OCI-M2 (cell line): ENCODE measurements around the gene TTC33.
"Not testable (repeated sequence)": the region's sequence is repeated elsewhere in the genome, so short reads cannot be mapped to it uniquely, and the experiment has no call there.

ENCODE experiments used
- DNase-seq: peaks from one replicate; lab custom pipeline; 2025; ENCODE audit not compliant: unreplicated experiment; lab: John Stamatoyannopoulos, UW

TTC33 gene

GRCh38 chr5:40654377-40654991 is 101.3 kb downstream of the TTC33 start:
- DNase-seq: no peak

GRCh38 chr5:40653221-40654022 is 102.3 kb downstream of the TTC33 start:
- DNase-seq: no peak

- no peak for DNase-seq
Measured at GRCh38 chr5:40652441-40653220, 103.1 kb downstream of the TTC33 start.

DNA sequence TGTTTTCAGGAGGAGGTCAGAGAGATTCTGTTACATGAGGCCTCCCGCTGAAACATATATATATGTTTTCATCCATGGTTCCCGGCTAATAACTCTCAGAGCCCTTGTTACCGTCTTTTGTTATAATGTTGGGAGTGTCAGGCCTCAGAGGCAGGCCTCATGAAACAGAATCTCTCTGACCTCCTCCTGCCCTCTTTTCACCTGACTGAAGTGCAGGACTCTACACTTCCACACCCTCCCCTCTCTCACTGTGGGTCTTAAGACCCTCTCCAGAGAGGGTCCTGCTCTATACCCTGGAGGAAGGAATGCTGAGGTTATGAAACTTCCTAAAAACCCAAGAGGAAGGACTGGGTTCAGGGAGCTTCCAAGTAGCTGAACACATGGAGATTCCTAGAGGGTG is 104.6 kb downstream of the TTC33 start:
- DNase-seq: no peak

DNA sequence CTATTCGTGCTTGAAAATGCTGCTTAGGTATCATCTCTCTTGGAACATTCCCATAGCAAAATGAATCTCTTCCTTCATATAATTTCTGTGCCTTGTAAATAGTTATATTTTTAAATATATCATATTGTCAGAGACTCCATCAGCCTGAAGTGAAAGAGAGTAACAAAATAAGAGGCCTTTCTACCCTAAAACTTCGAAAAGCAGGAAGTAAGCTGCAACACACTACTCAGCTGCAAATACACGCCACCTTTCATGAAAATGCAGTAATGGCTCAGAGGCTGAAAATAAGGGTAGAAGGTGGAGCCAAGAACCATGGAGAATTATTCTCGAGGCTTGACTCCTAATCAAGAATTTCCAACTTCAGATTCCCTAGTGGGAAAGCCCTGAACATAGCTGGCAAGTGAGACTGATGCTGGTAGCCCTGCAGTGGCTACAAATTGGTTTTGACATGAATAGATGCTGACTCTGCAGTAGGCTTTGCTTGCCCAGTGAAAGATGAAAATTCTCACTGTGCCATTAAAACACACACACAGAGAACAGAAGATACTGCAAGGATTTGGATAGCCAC is 106.2 kb downstream of the TTC33 start:
- DNase-seq: no peak

- no peak for DNase-seq
Measured at GRCh38 chr5:40648150-40648549, 107.6 kb downstream of the TTC33 start.

DNA sequence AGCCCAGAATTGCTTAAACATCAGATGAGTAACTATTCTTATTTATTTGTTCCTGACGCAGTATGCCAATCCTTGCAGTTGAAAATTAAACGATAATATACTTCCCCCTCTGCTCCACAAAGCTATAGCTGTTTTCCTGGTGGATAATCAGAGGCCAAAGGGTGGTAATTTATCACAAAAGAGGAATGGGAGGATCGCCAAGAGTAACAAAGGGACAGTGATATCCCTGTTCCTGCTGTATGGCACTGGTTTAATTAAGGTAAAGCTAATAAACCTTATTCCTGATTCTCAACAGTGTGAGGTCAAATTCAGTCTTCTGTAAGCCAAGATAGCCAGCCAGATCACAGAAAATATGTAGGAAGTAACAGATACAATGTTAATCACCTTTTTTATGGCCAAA is 109.5 kb downstream of the TTC33 start:
- no peak for DNase-seq

DNA sequence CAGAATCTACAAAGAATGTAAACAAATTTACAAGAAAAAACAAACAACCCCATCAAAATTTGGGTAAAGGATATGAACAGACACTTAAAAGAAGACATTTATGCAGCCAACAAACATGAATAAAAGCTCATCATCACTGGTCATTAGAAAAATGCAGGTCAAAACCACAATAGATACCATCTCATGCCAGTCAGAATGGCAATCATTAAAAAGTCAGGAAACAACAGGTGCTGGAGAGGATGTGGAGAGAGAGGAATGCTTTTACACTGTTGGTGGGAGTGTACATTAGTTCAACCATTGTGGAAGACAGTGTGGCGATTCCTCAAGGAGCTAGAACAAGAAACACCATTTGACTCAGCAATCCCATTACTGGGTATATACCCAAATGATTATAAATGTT is 116.2 kb downstream of the TTC33 start:
- not testable (repeated sequence) for DNase-seq

- no peak for DNase-seq
Measured at GRCh38 chr5:40634593-40634992, 121.2 kb downstream of the TTC33 start.

- no peak for DNase-seq
Measured at GRCh38 chr5:40634154-40634553, 121.6 kb downstream of the TTC33 start.

- no peak for DNase-seq
Measured at GRCh38 chr5:40631236-40631635, 124.5 kb downstream of the TTC33 start.

GRCh38 chr5:40630126-40630525 is 125.6 kb downstream of the TTC33 start:
- no peak for DNase-seq

- no peak for DNase-seq
Measured at GRCh38 chr5:40628407-40628806, 127.4 kb downstream of the TTC33 start.

DNA sequence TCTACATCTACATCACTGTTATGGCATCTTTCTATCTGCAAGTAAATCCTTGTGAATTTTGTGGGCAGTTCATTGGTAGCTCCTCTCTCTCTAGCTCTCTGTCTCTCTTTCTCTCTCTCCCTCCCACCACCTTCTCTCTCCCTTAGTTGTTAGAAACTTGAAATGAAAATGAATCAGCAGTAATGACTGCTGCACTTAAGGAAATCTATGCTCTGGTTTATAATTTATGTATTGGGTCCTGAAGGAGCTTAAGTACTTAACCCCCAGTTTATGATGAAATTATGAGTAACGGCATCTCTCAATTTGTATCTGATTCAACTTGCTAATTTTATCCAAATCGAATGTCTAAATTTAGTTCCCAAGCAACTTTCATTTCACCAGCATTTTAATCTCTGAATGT is 128.1 kb downstream of the TTC33 start:
- no peak for DNase-seq

DNA sequence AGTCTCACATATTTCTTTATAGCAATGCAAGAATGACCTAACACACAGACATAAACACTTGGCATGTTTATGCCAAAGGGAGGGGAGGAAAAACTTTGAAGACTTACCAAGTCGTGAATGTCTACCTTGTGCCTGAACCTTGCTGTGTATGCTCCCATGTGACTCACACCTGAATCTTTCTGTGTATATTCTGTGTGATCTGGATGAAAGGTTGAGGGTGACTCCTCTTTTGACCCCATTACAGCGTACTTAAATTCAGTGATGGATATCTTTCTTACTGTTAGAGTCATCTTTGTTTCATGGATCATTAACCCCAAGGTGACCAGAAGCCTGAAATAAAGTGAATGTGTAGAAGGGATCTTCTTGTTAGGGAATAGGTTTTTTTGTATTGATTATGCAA is 129.0 kb downstream of the TTC33 start:
- DNase-seq: no peak

- DNase-seq: no peak
Measured at GRCh38 chr5:40623480-40624420, 132.0 kb downstream of the TTC33 start.

- no peak for DNase-seq
Measured at GRCh38 chr5:40622463-40623252, 133.1 kb downstream of the TTC33 start.

GRCh38 chr5:40619421-40619820 is 136.3 kb downstream of the TTC33 start:
- no peak for DNase-seq

GRCh38 chr5:40618926-40619325 is 136.8 kb downstream of the TTC33 start:
- no peak for DNase-seq

GRCh38 chr5:40616781-40617180 is 139.0 kb downstream of the TTC33 start:
- DNase-seq: no peak
